ENCODE results near the gene RNF182. TPM values are rescaled to one million over a fixed set of nuclear protein-coding genes. Genes with fewer than 3 reads are reported as not detected.
"Not testable (repeated sequence)": the region's sequence is repeated elsewhere in the genome, so short reads cannot be mapped to it uniquely, and the experiment has no call there.

The RNF182 gene
- polyA plus RNA-seq, 4 donors: 2.6 to 3.5 (median 2.9) TPM

DNA sequence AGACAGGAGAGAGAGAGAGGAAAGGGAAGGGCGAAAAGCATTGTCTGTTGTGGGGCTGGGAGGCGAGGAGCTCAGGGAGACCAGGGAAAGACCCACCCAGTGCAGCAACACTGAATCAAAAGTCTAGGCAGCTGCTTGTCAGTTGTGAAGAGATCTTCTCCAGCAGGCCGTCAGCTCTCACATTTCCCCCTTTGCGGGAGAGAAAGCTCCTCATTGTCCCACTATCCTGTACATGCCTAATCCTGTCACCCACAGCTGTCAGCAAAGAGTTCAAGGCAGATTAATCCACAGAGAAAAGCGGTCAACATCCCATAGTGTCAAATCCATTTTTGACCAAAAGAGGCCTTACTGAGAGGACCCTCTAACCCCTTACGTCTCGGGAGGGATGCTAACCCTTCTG, 27.3 kb downstream of the RNF182 start:
- DNase-seq (ENCODE audit: low read depth in 4 of 4, low spot score in 2 of 4): no peak

DNA sequence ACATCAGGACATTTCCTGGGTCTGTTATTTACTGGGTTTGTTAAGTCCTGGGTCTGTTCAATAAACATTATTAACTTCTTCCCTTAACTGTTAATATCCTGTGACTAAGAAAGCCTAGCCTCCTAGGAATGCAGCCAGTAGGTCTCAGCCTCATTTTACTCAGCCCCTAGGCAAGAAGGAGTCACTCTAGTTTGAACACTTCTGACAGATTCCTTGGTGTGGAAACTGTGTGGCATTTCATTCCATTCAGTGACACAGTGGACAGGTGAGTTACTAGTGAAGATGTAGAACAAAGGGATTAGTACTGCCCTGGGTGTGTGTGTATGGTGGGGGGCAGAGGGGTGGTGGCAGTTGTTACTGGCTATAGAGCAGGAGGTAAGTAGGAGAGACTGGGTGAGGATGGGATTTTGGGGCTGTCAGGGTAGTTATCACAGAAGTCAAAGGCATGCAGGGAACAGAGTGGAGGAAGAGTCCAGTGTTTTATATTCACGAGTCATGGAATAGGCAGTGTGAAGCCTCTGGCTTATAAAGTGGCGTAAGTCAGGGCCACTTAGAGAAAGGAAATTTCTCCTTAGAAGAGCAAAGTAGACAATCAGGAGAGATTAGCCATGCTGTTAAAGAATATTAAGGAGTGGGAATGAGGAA, 28.4 kb downstream of the RNF182 start:
- no peak for DNase-seq (ENCODE audit: low read depth in 4 of 4, low spot score in 2 of 4)

DNA sequence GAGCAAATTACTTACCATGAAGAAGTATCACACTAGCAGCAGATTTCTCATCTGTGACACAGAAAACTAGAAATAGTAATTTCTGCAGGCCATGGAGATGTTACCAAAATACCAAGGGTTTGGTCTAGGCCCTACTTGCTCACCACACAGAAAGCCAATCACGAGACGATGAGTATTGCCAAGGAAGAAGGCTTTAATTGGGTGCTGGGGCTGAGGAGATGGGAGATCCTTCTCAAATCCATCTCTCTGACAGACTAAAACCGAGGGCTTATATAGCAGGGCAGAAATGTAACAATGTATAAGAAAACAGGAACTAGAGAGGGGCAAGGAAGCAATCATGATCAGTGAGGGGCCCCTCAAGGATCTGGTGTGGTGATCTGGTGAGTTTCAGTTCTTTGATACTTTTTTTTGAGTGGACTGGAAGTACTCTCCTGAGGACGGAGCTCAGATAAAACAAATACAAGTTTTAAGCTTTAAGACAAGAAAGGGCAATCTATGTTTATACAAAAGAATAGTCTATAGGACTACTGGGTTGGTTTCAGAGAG, 40.9 kb downstream of the RNF182 start:
- DNase-seq (ENCODE audit: low read depth in 4 of 4, low spot score in 2 of 4): no peak

DNA sequence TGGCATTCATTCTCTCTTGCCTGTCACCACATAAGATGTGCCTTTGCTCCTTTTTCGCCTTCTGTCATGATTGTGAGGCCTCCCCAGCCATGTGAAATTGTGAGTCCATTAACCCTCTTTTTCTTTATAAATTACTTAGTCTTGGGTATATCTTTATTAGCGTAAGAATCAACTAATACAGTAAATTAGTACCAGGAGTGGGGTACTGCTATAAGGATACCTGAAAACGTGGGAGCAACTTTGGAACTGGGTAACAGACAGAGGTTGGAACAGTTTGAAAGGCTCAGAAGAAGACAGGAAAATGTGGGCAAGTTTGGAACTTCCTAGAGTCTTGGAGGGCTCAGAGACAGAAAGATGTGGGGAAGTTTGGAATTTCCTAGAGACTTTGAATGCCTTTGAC, 46.6 kb downstream of the RNF182 start:
- no peak for DNase-seq (ENCODE audit: low read depth in 4 of 4, low spot score in 2 of 4)

DNA sequence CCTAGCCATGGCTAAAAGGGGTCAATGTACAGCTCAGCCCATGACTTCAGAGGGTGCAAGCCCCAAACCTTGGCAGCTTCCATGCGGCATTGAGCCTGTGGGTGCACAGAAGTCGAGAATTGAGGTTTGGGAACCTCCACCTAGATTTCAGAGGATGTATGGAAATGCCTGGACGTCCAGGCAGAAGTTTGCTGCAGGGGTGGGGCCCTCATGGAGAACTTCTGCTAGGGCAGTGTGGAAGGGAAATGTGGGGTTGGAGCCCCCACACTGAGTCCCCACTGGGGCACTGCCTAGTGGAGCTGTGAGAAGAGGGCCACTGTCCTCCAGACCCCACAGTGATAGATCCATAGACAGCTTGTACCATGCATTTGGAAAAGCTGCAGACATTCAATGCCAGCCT, 47.9 kb downstream of the RNF182 start:
- not testable (repeated sequence) for DNase-seq (ENCODE audit: low read depth in 4 of 4, low spot score in 2 of 4)

DNA sequence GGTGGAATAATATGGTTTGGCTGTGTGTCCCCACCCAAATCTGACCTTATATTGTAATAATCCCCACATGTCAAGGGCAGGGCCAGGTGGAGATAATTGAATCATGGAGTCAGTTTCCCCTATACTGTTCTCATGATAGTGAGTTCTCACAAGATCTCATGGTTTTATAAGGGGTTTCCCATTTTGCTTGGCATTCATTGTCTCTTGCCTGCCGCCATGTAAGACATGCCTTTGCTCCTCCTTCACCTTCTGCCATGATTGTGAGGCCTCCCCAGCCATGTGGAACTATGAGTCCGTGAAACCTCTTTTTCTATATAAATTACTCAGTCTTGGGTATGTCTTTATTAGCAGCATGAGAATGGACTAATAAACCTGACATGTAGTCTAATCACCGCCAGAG, 48.7 kb downstream of the RNF182 start:
- DNase-seq (ENCODE audit: low read depth in 4 of 4, low spot score in 2 of 4): not testable (repeated sequence)

DNA sequence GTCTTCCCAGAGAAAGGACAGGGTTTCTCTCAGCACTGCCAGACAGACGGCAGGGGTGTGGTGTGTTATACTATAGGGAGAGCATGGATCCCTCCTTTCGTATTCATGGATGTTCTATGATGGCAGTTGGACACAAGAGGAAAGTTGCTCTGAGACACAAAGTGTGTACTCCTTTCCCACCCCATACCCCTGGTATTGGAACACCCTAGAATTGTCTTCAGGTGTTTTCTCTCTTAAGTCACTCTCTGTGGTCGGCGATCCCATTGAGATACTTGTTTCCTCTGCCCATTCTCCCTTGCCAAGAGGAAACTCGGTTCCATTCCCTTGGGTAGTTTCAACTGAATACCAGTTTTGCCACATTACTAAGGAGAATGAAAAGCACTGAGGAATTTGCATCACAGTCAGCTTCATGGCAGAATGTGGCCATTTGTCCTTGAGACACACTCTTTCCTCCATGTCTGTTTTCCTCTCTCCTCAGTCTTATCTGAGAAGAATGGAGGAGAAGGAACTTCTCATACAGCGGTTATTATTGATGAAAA, 53.4 kb downstream of the RNF182 start:
- no peak for DNase-seq (ENCODE audit: low read depth in 4 of 4, low spot score in 2 of 4)

DNA sequence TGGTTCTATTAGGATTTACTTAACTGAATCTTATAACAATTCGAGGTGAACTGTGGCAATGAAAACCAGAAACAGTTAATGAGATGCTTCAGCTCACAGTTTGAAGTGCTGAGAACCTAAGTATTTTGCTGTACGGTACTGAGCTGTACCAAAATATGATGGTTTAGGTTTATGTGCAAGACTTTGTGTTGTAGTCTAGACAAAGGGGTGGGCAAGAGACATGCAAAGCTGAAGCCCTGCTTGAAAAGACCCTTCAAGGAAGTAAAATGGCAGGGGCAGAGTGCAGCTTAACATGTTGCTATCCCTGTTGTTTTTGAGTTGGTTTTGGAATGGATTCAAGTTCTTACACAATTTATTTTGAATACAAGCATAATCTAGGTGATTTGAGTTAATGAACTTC, 54.0 kb downstream of the RNF182 start:
- DNase-seq (ENCODE audit: low read depth in 4 of 4, low spot score in 2 of 4): no peak

DNA sequence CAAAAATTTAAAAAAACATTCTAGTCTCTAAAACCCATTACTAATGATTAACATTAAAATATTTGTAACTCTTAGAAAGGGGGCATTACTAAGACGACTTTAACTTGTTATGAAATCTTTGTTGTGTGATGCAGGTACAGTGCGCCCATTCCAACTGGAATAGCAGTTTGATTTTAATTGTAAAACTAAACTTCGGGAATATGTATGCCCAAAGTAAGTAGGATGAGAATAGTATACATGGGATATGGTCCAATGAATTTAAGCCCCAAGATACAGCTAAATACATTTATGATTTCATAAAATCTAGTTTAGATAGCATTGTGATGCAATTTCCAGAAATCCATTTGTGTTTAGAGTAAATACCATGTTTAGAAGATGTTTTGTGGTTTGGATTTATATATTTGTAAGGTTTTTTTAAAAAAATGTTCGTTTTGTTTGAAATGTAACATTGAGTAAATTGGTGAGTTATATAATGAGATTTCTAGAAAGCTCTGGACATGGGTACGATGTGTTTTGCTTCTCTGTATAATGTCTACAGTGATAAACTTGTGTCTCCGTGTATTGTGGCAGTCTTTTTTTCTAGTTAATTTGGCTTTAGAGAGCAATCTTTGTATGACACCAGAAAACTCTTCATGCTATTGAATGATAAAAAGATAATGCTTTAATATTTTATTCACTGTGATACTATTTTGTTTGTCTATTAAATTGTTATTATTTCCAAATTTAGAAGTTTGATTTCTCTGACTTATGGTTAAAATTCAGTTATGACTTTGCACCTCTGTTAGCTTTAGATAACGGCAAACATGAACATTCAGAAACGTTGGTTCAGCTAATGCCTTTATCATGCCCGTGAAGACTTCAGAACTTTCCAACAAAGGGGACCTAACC, 54.8 kb downstream of the RNF182 start:
- DNase-seq (ENCODE audit: low read depth in 4 of 4, low spot score in 2 of 4): no peak

DNA sequence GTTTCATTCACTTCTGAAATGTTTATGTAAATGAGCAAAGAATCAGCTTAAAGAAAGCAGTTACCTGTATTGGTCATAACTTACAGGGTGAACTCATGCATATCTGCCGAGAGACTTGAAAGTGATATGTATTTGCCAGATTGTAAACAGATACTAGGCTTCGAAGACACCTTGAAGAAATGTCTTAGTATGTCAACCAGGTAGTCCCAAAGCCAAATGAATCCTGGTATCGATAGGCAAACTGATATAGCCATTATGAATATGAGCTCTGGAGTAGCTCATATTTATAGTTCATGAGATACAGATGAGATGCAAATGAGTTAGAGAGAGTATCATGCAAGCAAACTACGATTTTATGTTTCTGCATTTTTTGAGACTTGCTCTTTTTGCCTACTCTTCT, 55.8 kb downstream of the RNF182 start:
- DNase-seq (ENCODE audit: low read depth in 4 of 4, low spot score in 2 of 4): no peak

DNA sequence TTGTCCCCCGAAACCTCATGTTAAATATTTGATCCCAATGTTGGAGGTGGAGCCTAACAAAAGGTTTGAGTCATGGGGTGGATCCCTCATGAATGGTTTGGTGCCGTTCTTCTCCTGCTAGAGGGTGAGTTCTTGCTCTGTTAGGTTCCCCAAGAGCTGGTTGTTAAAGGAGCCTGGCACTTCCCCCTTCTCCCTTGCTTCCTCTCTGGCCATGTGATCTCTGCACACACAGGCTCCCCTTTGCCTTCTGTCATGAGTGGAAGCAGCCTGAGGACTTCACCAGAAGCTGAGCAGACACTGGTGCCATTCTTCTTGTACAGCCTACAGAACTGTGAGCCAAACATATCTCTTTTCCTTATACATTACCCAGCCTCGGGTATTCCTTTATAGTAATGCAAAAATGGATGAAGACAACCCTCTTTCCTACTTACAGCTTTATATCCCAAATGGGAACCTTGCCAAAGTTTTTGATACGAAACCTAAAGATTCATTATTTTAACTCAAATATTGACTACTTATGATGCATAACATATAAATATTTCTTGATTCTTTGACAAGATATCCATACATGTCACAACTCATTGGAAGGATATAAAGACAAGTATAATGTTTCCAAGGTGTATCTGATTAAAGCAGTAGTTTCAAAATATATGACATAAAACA, 61.0 kb downstream of the RNF182 start:
- DNase-seq (ENCODE audit: low read depth in 4 of 4, low spot score in 2 of 4): no peak

DNA sequence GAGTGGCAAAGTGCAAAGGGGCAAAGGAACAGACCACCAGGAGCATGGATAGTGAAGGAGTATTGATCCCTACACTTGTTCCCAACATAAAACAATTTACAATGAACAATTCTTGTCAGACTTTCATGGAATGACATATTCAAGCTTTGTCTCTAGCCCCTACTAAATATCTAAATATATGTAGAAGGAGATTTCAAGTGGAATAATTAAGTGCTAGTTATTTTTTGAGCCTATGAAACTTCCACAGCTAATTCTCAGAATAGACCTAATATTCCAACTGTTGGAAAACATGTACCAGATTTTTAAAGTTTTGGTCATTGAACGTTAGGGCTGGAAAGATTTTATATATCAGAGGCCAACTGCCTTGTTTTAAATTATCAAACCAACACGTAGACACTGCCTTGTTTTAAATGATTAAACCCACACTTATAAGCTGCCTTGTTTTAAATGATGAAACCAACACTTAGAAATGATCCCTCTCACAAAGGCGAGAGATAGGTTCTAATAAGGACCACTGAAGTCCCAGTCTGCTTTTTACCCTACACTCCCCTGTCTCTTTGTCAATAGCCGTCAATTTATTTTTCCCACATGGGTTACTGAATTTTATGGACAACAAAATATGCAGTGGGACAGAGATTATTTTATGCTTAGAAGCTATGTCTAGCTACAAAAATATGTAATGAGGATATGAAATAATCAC, 62.1 kb downstream of the RNF182 start:
- DNase-seq (ENCODE audit: low read depth in 4 of 4, low spot score in 2 of 4): no peak

DNA sequence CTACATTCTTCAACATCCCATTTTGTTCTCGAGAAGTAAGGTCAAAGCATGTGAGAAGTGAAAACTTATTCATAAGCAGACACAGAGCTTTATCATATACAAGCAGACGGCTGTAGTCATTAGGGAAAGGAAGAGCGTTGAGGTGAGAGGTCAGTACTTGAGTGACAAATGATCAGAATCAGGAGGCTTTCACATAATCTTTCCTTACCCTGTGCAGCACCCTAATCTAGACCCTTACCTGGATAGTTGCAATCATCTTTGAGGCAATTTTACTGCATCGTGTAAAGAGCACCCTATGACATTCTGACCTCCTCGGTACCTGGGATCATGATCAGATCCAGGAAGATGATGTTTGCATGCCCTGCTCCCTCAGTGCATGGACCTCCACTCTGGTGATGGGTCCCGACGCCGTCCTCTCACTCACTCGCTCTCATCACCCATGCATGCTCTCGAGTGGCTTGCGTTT, 62.7 kb downstream of the RNF182 start:
- DNase-seq (ENCODE audit: low read depth in 4 of 4, low spot score in 2 of 4): no peak

DNA sequence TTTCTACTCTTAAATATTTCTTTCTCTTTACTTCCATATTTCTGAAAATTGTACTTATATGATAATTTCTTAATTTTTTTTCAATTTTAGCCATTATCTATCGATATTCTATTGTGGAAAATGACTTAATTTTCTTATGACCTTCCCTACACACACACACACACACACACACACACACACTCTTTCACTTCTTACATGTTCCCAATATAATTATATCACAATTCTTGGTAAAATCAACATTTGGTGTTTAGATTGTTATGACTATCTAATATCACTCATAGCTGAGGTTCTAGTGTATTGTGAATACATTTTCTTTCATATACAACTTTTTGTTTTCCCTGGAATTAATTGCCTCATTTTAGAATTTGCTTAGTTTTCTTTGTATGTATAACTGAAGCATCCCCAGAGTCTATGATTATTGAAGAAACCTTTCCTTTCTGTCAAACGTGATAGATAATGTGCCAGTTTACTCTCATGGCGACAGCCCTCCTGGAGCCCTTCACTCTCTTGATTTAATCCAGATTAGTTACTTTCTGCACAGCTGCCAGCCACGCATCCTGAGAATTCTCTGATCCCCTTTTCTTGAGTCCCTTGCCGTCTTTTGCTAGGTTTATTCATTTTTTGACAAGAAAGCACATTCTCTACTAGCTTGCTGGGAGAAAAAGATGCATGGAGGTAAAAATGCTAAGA, 63.4 kb downstream of the RNF182 start:
- no peak for DNase-seq (ENCODE audit: low read depth in 4 of 4, low spot score in 2 of 4)

DNA sequence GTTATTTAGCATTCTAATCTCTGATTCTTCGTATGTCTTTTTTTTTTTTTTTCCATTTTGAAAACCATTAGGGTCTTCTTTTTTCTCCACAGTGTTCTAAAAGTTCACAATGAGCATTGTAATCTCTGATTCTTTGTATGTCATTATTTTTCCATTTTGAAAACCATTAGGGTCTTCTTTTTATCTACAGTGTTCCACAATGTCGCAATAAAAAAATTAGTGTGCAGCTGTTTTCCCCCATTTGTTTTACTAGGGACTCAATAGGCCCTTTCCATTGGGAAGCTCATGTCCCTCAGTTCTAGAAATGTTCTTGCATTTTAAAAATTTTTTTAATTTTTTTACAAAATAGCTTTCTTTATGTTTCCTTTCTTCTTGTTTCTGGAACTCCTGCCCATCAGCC, 64.2 kb downstream of the RNF182 start:
- no peak for DNase-seq (ENCODE audit: low read depth in 4 of 4, low spot score in 2 of 4)

DNA sequence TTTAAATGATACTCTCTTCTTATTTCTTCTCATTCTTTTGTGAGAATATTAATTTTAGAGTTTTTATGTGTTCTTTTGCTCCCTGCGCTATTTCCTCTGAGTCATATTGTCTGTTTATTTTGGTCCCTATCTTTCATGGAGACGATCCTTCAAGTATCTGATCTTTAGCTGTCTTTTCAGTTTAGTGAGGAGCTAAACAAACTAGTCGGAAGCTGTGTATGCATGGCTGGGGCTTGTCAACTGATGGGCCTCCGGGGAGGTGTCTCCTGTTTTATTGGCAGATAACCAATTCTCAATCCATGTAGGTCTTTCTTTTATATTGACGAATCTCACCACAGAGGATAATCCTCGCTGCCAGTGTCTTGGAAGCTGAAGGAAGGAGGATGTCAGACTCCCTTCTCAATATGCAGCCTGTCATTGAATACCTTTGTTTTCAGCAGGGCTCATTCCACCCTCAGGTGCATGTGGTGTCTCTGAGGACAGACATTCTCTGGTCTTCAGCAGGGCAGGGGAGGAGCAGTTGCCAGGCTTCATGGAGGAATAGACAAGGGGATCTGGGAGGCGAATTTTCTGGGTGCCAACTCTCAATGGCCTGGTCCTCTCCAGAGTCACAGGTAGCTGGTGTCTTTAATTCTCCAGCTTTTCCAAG, 64.9 kb downstream of the RNF182 start:
- no peak for DNase-seq (ENCODE audit: low read depth in 4 of 4, low spot score in 2 of 4)

DNA sequence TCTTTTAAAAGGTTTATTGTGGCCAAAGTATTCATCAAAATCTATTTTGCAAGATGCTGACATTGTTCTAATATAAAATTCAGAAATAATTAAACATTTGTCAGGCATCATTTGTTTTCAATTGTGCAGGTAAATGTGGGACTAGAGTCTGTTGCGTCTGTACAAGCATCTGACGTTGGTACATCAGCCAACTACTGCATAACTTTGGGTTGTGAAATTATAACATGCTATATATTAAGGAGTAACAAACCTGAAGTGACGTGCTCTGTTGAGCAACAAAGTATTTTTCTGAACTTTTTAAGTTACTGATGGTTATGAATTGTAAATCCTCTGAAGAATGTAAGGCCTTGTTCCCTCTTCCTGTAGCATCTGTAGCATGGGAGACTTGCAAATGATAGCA, 66.0 kb downstream of the RNF182 start:
- DNase-seq (ENCODE audit: low read depth in 4 of 4, low spot score in 2 of 4): no peak

DNA sequence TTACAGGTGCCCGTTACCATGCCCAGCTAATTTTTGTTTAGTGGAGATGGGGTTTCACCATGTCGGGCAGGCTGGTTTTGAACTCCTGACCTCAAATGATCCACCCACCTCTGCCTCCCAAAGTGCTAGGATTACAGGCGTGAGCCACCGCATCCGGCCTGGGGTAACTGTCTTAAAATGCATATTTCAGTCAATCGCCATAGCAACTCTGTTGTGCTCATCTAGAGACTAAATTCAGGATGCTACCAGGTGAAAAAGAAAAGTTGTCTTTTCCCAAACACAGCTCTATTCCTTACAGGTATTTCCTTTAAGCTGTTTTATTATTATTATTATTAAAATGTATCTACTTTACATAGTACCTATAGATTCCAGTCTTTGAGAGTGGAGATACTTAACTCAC, 66.6 kb downstream of the RNF182 start:
- DNase-seq (ENCODE audit: low read depth in 4 of 4, low spot score in 2 of 4): no peak

DNA sequence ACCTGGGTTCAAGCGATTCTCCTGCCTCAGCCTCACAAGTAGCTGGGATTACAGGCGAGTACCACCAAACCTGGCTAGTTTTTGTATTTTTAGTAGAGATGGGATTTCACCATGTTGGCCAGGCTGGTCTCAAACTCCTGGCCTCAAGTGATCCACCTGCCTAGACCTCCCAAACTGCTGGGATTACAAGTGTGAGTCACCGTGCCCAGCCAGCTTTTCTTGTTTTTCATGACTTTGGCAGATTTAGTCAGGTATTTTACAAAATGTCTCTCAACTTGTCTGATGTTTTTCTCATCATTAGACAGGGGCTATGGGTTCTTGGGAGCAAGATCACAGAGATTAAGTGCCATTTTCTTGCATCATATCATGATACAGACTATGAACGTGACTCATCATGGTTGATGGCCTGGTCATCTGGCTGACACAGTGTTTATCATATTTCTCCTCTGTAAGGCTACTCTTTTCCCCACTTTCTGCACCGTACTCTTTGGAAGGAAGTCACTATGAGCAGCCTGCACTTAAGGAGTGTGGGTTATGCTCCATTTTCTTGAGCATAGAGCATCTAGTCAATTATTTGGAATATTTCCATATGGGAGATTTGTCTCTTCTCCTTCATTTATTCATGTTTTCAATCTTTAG, 67.8 kb downstream of the RNF182 start:
- no peak for DNase-seq (ENCODE audit: low read depth in 4 of 4, low spot score in 2 of 4)

Data from left renal cortex interstitium (tissue), 4 donors.